H1 (cell line): ENCODE results near the gene CEP350. TPM values are rescaled to one million over a fixed set of nuclear protein-coding genes. Genes with fewer than 3 reads are reported as not detected.

Experiments
- CTCF ChIA-PET: fragments of 300-600 bp; sonication (Branson Sonifier 250); formaldehyde crosslinking; loops from one replicate; lab custom pipeline; 2021; ENCODE audit not compliant: partially characterized antibody; lab: Charles Lee
- POLR2A ChIA-PET: fragments of 300-600 bp; sonication (Branson Sonifier 250); formaldehyde crosslinking; loops from one replicate; lab custom pipeline; 2021; ENCODE audit warnings: inconsistent platforms; ENCODE audit not compliant: partially characterized antibody; lab: Charles Lee
- DNase-seq, 2 experiments: peaks; one replicate each; pipeline versions ENCODE4 v3.0.0 to v3.0.0-alpha.2; 2010 to 2022; ENCODE audit warnings: low spot score in 2 of 2, low read depth in 1 of 2, mixed read lengths in 1 of 2
- FAIRE-seq: peaks from 2 replicates; lab custom pipeline; 2011; peaks lifted over from hg19 to GRCh38; lab: Jason Lieb, UNC
- H2AFZ ChIP-seq: 2 replicates; pipeline ENCODE4 v1.8.1; 2012; ENCODE audit warnings: low read length, inconsistent platforms
- H2AK5ac ChIP-seq: 2 replicates; pipeline ENCODE4 v1.6.1; 2013; ENCODE audit warnings: low read depth, low read length
- H2BK120ac ChIP-seq: replicated peaks from 2 replicates; pipeline ENCODE3; 2013; ENCODE audit warnings: low read depth, low read length, inconsistent platforms
- H2BK12ac ChIP-seq: 2 replicates; pipeline ENCODE4 v1.6.1; 2013; ENCODE audit warnings: low read depth, low read length
- H2BK15ac ChIP-seq: 2 replicates; pipeline ENCODE4 v1.6.1; 2013; ENCODE audit warnings: low read length
- H2BK20ac ChIP-seq: 2 replicates; pipeline ENCODE4 v1.6.1; 2013; ENCODE audit warnings: low read length
- H2BK5ac ChIP-seq: 2 replicates; pipeline ENCODE4 v1.6.1; 2013; ENCODE audit warnings: low read depth, low read length
- H3K14ac ChIP-seq: 2 replicates; pipeline ENCODE4 v1.6.1; 2013; ENCODE audit warnings: inconsistent platforms; ENCODE audit not compliant: insufficient read length
- H3K18ac ChIP-seq: 2 replicates; pipeline ENCODE4 v1.6.1; 2013; ENCODE audit warnings: low read length; ENCODE audit errors: extremely low read depth
- H3K23ac ChIP-seq: 2 replicates; pipeline ENCODE4 v1.6.1; 2013; ENCODE audit warnings: inconsistent platforms; ENCODE audit not compliant: insufficient read length
- H3K23me2 ChIP-seq: 2 replicates; pipeline ENCODE4 v1.6.1; 2013; ENCODE audit warnings: low read depth, low read length
- H3K27ac ChIP-seq: 2 replicates; pipeline ENCODE4 v1.6.1; 2011; ENCODE audit warnings: low read depth, low read length, inconsistent platforms
- H3K27me3 ChIP-seq, 4 experiments: replicated peaks in 1 of 4; 1 replicate in 1 of 4; 2 replicates in 3 of 4; pipeline versions ENCODE4 v1.6.1 to v1.8.1; 2011 to 2013; ENCODE audit warnings: low read length in 3 of 4, mild to moderate bottlenecking in 3 of 4, inconsistent platforms in 2 of 4, mixed read lengths in 2 of 4, moderate library complexity in 1 of 4; ENCODE audit not compliant: control insufficient read depth in 3 of 4, insufficient read depth in 3 of 4; ENCODE audit errors: extremely low read depth in 1 of 4
- H3K36me3 ChIP-seq, 4 experiments: 2 replicates each; pipeline versions ENCODE4 v1.6.1 to v1.8.1; 2011 to 2013; ENCODE audit warnings: mild to moderate bottlenecking in 4 of 4, low read length in 3 of 4, moderate library complexity in 2 of 4, control low read depth in 1 of 4, inconsistent platforms in 1 of 4; ENCODE audit not compliant: insufficient read depth in 4 of 4, control insufficient read depth in 2 of 4
- H3K4ac ChIP-seq: replicated peaks from 2 replicates; pipeline ENCODE3; 2013; ENCODE audit warnings: low read length, low read depth, mixed read lengths, inconsistent platforms; ENCODE audit not compliant: insufficient read length
- H3K4me1 ChIP-seq, 4 experiments: replicated peaks in 1 of 4; 1 replicate in 1 of 4; 2 replicates in 3 of 4; pipeline versions ENCODE4 v1.6.1 to v1.8.1; 2011 to 2013; ENCODE audit warnings: low read length in 3 of 4, inconsistent platforms in 2 of 4, mixed read lengths in 1 of 4; ENCODE audit not compliant: insufficient read depth in 4 of 4, control insufficient read depth in 3 of 4
- H3K4me2 ChIP-seq, 2 experiments: 2 replicates each; pipeline versions ENCODE4 v1.6.1 to v1.8.1; 2011 to 2013; ENCODE audit warnings: low read depth in 2 of 2, low read length in 2 of 2, control low read depth in 1 of 2, inconsistent platforms in 1 of 2, mild to moderate bottlenecking in 1 of 2; ENCODE audit not compliant: insufficient read depth in 1 of 2
- H3K4me3 ChIP-seq, 4 experiments: fragments of 200-600, 300-600 bp in 1 of 4; sonication (generic), shearing (Covaris generic), sonication (Bioruptor Twin) in 1 of 4; 2 replicates each; pipeline versions ENCODE4 v1.5.1 to v1.8.1; 2011 to 2016; ENCODE audit warnings: low read length in 4 of 4, low read depth in 3 of 4, control low read depth in 2 of 4, inconsistent platforms in 2 of 4, mild to moderate bottlenecking in 2 of 4, mixed read lengths in 1 of 4, moderate library complexity in 1 of 4; ENCODE audit not compliant: insufficient read depth in 2 of 4; ENCODE audit errors: extremely low read depth in 1 of 4
- H3K56ac ChIP-seq: replicated peaks from 2 replicates; pipeline ENCODE3; 2013; ENCODE audit warnings: low read depth, mild to moderate bottlenecking, mixed read lengths, low read length, inconsistent platforms; ENCODE audit not compliant: insufficient read length
- H3K79me1 ChIP-seq: 2 replicates; pipeline ENCODE4 v1.6.1; 2013; ENCODE audit warnings: low read depth, low read length, control low read depth
- H3K79me2 ChIP-seq, 2 experiments: 2 replicates each; pipeline versions ENCODE4 v1.6.1 to v1.8.1; 2012 to 2013; ENCODE audit warnings: low read length in 2 of 2, mild to moderate bottlenecking in 2 of 2, inconsistent platforms in 1 of 2; ENCODE audit not compliant: insufficient read depth in 2 of 2, control insufficient read depth in 1 of 2
- H3K9ac ChIP-seq, 4 experiments: replicated peaks in 1 of 4; 1 replicate in 1 of 4; 2 replicates in 3 of 4; pipeline versions ENCODE4 v1.6.1 to v1.8.1; 2011 to 2013; ENCODE audit warnings: low read depth in 3 of 4, low read length in 3 of 4, control low read depth in 2 of 4, mild to moderate bottlenecking in 2 of 4, moderate library complexity in 2 of 4, inconsistent platforms in 1 of 4; ENCODE audit errors: extremely low read depth in 1 of 4
- H3K9me3 ChIP-seq, 2 experiments: 2 replicates each; pipeline versions ENCODE4 v1.6.1 to v1.8.1; 2012 to 2013; ENCODE audit warnings: mild to moderate bottlenecking in 2 of 2, moderate library complexity in 2 of 2, control low read depth in 1 of 2, inconsistent platforms in 1 of 2, low read depth in 1 of 2, low read length in 1 of 2, mixed read lengths in 1 of 2; ENCODE audit not compliant: insufficient read depth in 2 of 2
- H4K20me1 ChIP-seq, 2 experiments: replicated peaks in 1 of 2; 2 replicates each; pipeline versions ENCODE3 to v1.8.1; 2011 to 2013; ENCODE audit warnings: inconsistent platforms in 2 of 2, low read length in 2 of 2, mild to moderate bottlenecking in 1 of 2; ENCODE audit not compliant: insufficient read depth in 2 of 2, control insufficient read depth in 1 of 2
- H4K5ac ChIP-seq: 2 replicates; pipeline ENCODE4 v1.6.1; 2013; ENCODE audit warnings: low read length, low read depth, mixed read lengths, inconsistent platforms; ENCODE audit not compliant: insufficient read length
- H4K8ac ChIP-seq: 2 replicates; pipeline ENCODE4 v1.8.0; 2013; ENCODE audit warnings: mild to moderate bottlenecking, moderate library complexity, low read length, inconsistent platforms; ENCODE audit not compliant: insufficient read depth; ENCODE audit errors: extremely low read depth
- H4K91ac ChIP-seq: replicated peaks from 2 replicates; pipeline ENCODE3; 2013; ENCODE audit warnings: low read length, mixed read lengths, inconsistent platforms; ENCODE audit not compliant: insufficient read length
- BRCA1 ChIP-seq: IDR thresholded peaks from 2 replicates; pipeline ENCODE4 v1.6.1; 2012; ENCODE audit warnings: low read depth, low read length, improper control_type of control experiment
- CEBPB ChIP-seq: IDR thresholded peaks from 2 replicates; pipeline ENCODE4 v1.6.1; 2012; ENCODE audit warnings: low read depth, low read length
- JUND ChIP-seq: IDR thresholded peaks from 2 replicates; pipeline ENCODE4 v1.6.1; 2011; ENCODE audit warnings: mild to moderate bottlenecking, improper control_type of control experiment, low read length
- POLR2AphosphoS5 ChIP-seq: IDR thresholded peaks from 2 replicates; pipeline ENCODE4 v1.6.1; 2011; ENCODE audit warnings: low read depth, low read length
- SP2 ChIP-seq: IDR thresholded peaks from 2 replicates; pipeline ENCODE4 v1.6.1; 2012; ENCODE audit warnings: mild to moderate bottlenecking, low read length, inconsistent platforms
- TAF1 ChIP-seq: IDR thresholded peaks from 2 replicates; pipeline ENCODE4 v1.6.1; 2011; ENCODE audit warnings: mild to moderate bottlenecking, low read depth, low read length
- WGBS, 2 experiments: shearing (Covaris generic) in 1 of 2; methylation state at CpG; one replicate each; pipeline versions ENCODE4 v1.1.6 to v1.1.7; 2013 to 2015; ENCODE audit warnings: low lambda C conversion rate in 2 of 2, mixed read lengths in 2 of 2, inconsistent platforms in 1 of 2, low coverage in 1 of 2, missing lambda C conversion rate in 1 of 2; ENCODE audit not compliant: insufficient replicate concordance in 2 of 2, insufficient coverage in 1 of 2, insufficient read length in 1 of 2; ENCODE audit errors: extremely low coverage in 1 of 2, missing lambda C conversion rate in 1 of 2; 5-methylcytosine and 5-hydroxymethylcytosine counted together
- polyA plus RNA-seq, 7 experiments: library from polyadenylated mRNA; depleted of rRNA in 3 of 7; stranded (reverse) in 5 of 7; unstranded in 2 of 7; fragments of >200 nt in 5 of 7; fragments of 200-250 nt in 2 of 7; gene quantifications; 1 replicate in 5 of 7; 2 replicates in 1 of 7; 4 replicates in 1 of 7; pipeline versions ENCODE4 v1.2.1 to v1.2.3, GENCODE V29; 2011 to 2013; ENCODE audit warnings: missing spikeins in 2 of 7, mixed read lengths in 2 of 7
- total RNA-seq: library from RNA; stranded (reverse); fragmentation: NEBNext Ultra II Directional; extraction: Animal tissue kit (Norgen Biotek cat#: 25700); gene quantifications from 2 replicates; pipeline ENCODE4 v1.2.1, GENCODE V29; 2021

Gene CEP350
- total and polyA plus RNA-seq, 2 of the 8 experiments (the other 6 are each of a cell fraction or from before 2014, with no cell fraction given), result 5.6 to 39.4 TPM

- FAIRE-seq, result no peak
- no peaks in the 10 kb centered on the region for H3K79me2 ChIP-seq
Measured at GRCh38 chr1:179990847-179991246, 36.2 kb downstream of the CEP350 start.

More at GRCh38 chr1:179990847-179991246, 36.2 kb downstream of the CEP350 start:
- Histone ChIP-seq H4K91ac (no peak overlapping the region), H3K56ac (no peak overlapping the region), H2BK12ac (no peak overlapping the region), H3K4me3 (no peak overlapping the region), H2BK120ac (no peak overlapping the region), H2BK15ac (no peak overlapping the region), H2BK5ac (no peak overlapping the region), H3K4ac (no peak overlapping the region), H3K14ac (no peak overlapping the region), H3K27ac (no peak overlapping the region), H3K9me3 (no peaks in the 10 kb centered on the region), H3K36me3 (peaks cover 0 to 6% (median 0%) of the 10 kb centered on the region in 4 experiments; a peak in 1 of 8 replicates), H3K18ac (no peak overlapping the region), H3K4me2 (no peak overlapping the region), H4K8ac (no peak overlapping the region), H3K4me1 (no peaks in the 10 kb centered on the region), H2AK5ac (no peak overlapping the region), H3K23ac (no peak overlapping the region), H3K9ac (no peak overlapping the region), H4K5ac (no peak overlapping the region), H3K23me2 (no peaks in the 10 kb centered on the region), H3K79me1 (no peaks in the 10 kb centered on the region), H4K20me1 (no peaks in the 10 kb centered on the region), H2BK20ac (no peak overlapping the region), H3K27me3 (no peaks in the 10 kb centered on the region), H2AFZ (no peak overlapping the region)
- no peak for TF ChIP-seq JUND
- no peak for TF ChIP-seq BRCA1
- TF ChIP-seq POLR2AphosphoS5, result no peak
- TF ChIP-seq SP2, result no peak
- TF ChIP-seq CEBPB, result peak; percentile 41; the same call in 1 of the 2 replicates
- TF ChIP-seq TAF1, result no peak
- ChIA-PET CTCF (no interaction called here), POLR2A (no interaction called here)
- DNase-seq, result no peak
- WGBS, 2 experiments, result 93% methylated on average over 3 of the region's 3 CpGs; no CpG with 5 or more reads in 1 of the 2 experiments
